ENCODE data around the gene ADAM23.

- no peak for TF ChIP-seq CTCF (IDR thresholded peaks at IDR 0.05)
- no peak for TF ChIP-seq POLR2A (IDR thresholded peaks at IDR 0.05)
Observed at GRCh38 chr2:206561962-206562361, 118.6 kb downstream of the ADAM23 start.

Data from lower leg skin (tissue), 3 donors.